Endothelial cell of umbilical vein (primary cell): ENCODE data around the gene HSPB1. TPM values are rescaled to one million over a fixed set of nuclear protein-coding genes. Genes with fewer than 3 reads are reported as not detected.

Source experiments
- BruUV-seq: library from RNA; stranded (reverse); fragments of 400-500 nt; replicated peaks from 2 replicates; lab custom pipeline; 2021; lab: Mats Ljungman, UMichigan
- CTCF ChIA-PET: fragments of 300-600, 350-600 bp; sonication (Branson Sonifier 250); formaldehyde crosslinking; loops from one replicate; lab custom pipeline; 2021; ENCODE audit warnings: antibody characterized with exemption, inconsistent platforms; lab: Charles Lee
- POLR2A ChIA-PET: fragments of 300-600, 350-600 bp; sonication (Branson Sonifier 250); formaldehyde crosslinking; loops from one replicate; lab custom pipeline; 2021; ENCODE audit warnings: antibody characterized with exemption, inconsistent platforms; lab: Charles Lee
- DNase-seq: peaks from one replicate; pipeline ENCODE4 v3.0.0-alpha.2; 2011; ENCODE audit warnings: low read depth, low spot score
- FAIRE-seq: peaks from 2 replicates; lab custom pipeline; 2011; peaks lifted over from hg19 to GRCh38; lab: Jason Lieb, UNC
- H2AFZ ChIP-seq: 2 replicates; pipeline ENCODE4 v1.6.0; 2012; ENCODE audit warnings: low read depth, low read length, control low read depth, inconsistent platforms
- H3K27ac ChIP-seq: 2 replicates; pipeline ENCODE4 v1.5.1; 2011; ENCODE audit warnings: low read depth, mild to moderate bottlenecking, control low read depth, low read length, moderate library complexity; ENCODE audit not compliant: insufficient read depth
- H3K27me3 ChIP-seq, 2 experiments: 2 replicates each; pipeline versions ENCODE4 v1.6.0 to v1.6.1; 2011; ENCODE audit warnings: low read length in 2 of 2, mixed read lengths in 1 of 2; ENCODE audit not compliant: control insufficient read depth in 2 of 2, insufficient read depth in 2 of 2
- H3K36me3 ChIP-seq, 2 experiments: 2 replicates in 1 of 2; 3 replicates in 1 of 2; pipeline ENCODE4 v1.5.1; 2011; ENCODE audit warnings: low read length in 2 of 2, mild to moderate bottlenecking in 1 of 2, moderate library complexity in 1 of 2; ENCODE audit not compliant: control insufficient read depth in 2 of 2, insufficient read depth in 2 of 2; ENCODE audit errors: extremely low read depth in 1 of 2
- H3K4me1 ChIP-seq: 3 replicates; pipeline ENCODE4 v1.5.1; 2011; ENCODE audit warnings: mild to moderate bottlenecking, low read length; ENCODE audit not compliant: control insufficient read depth, insufficient read depth; ENCODE audit errors: extremely low read depth
- H3K4me2 ChIP-seq: 2 replicates; pipeline ENCODE4 v1.6.1; 2011; ENCODE audit warnings: low read length, control low read depth, mixed read lengths; ENCODE audit not compliant: insufficient read depth
- H3K4me3 ChIP-seq, 3 experiments: fragments of 200-600 bp in 1 of 3; sonication (generic), shearing (Covaris generic) in 1 of 3; replicated peaks in 1 of 3; 2 replicates each; pipeline ENCODE4 v1.5.1; 2011 to 2016; ENCODE audit warnings: control low read depth in 3 of 3, low read length in 3 of 3, mild to moderate bottlenecking in 2 of 3, inconsistent platforms in 1 of 3, low read depth in 1 of 3, moderate library complexity in 1 of 3; ENCODE audit not compliant: insufficient read depth in 1 of 3
- H3K79me2 ChIP-seq: 2 replicates; pipeline ENCODE4 v1.6.0; 2012; ENCODE audit warnings: low read length, inconsistent platforms; ENCODE audit not compliant: control insufficient read depth, insufficient read depth
- H3K9ac ChIP-seq: replicated peaks from 2 replicates; pipeline ENCODE3; 2011; ENCODE audit warnings: low read length, control low read depth; ENCODE audit not compliant: insufficient read depth; ENCODE audit errors: extremely low read depth
- H3K9me1 ChIP-seq: replicated peaks from 3 replicates; pipeline ENCODE4 v1.6.0; 2011; ENCODE audit warnings: mild to moderate bottlenecking, low read length; ENCODE audit not compliant: control insufficient read depth, insufficient read depth; ENCODE audit errors: extremely low read depth
- H3K9me3 ChIP-seq: replicated peaks from 2 replicates; pipeline ENCODE4 v1.5.1; 2012; ENCODE audit warnings: low read length, inconsistent platforms; ENCODE audit not compliant: control insufficient read depth, insufficient read depth
- H4K20me1 ChIP-seq: replicated peaks from 2 replicates; pipeline ENCODE3; 2011; ENCODE audit warnings: mild to moderate bottlenecking, low read length; ENCODE audit not compliant: control insufficient read depth, insufficient read depth; ENCODE audit errors: extremely low read depth
- EZH2 ChIP-seq: IDR thresholded peaks from 2 replicates; pipeline ENCODE4 v1.6.1; 2012; ENCODE audit warnings: borderline replicate concordance, low read depth, mild to moderate bottlenecking, moderate library complexity, low read length, inconsistent platforms; ENCODE audit not compliant: severe bottlenecking
- FOS ChIP-seq: IDR thresholded peaks from 2 replicates; pipeline ENCODE4 v1.6.1; 2011; ENCODE audit warnings: mild to moderate bottlenecking, low read length, moderate library complexity, borderline replicate concordance; ENCODE audit not compliant: insufficient read depth
- GATA2 ChIP-seq: IDR thresholded peaks from 2 replicates; pipeline ENCODE4 v1.7.0; 2011; ENCODE audit warnings: low read depth, mild to moderate bottlenecking, moderate library complexity, mixed read lengths, low read length; ENCODE audit not compliant: insufficient read length, insufficient read depth
- JUN ChIP-seq: IDR thresholded peaks from 2 replicates; pipeline ENCODE4 v1.6.1; 2011; ENCODE audit warnings: borderline replicate concordance, low read depth; ENCODE audit not compliant: insufficient read length, insufficient read depth
- MYC ChIP-seq: IDR thresholded peaks from one replicate; pipeline ENCODE4 v1.6.1; 2011; ENCODE audit warnings: mild to moderate bottlenecking, low read depth, low read length
- POLR2A ChIP-seq: IDR thresholded peaks from 2 replicates; pipeline ENCODE4 v1.6.1; 2012; ENCODE audit warnings: low read depth, mild to moderate bottlenecking, control low read depth, low read length
- POLR2AphosphoS5 ChIP-seq: IDR thresholded peaks from 2 replicates; pipeline ENCODE4 v1.6.1; 2012; ENCODE audit warnings: low read depth, mild to moderate bottlenecking, control low read depth, low read length, moderate library complexity; ENCODE audit not compliant: insufficient read depth
- dilution Hi-C: fragments of 300-500 bp; cut with MboI; formaldehyde crosslinking; loops from one replicate; pipeline ENCODE4 v1.15.0; 2019; ENCODE audit warnings: low sequenced_read_pairs; ENCODE audit not compliant: extremely low pct_ligation_motif_present
- intact Hi-C: fragments of 100-400 bp; cut with micrococcal nuclease; formaldehyde crosslinking; loops from one replicate; pipeline ENCODE4 v1.10.0; 2022
- polyA plus RNA-seq, 4 experiments: library from polyadenylated mRNA; depleted of rRNA in 3 of 4; stranded (reverse) in 3 of 4; unstranded in 1 of 4; fragments of >200 nt; gene quantifications; 2 replicates each; pipeline versions ENCODE4 v1.2.1 to v1.2.3, GENCODE V29; 2011 to 2012; ENCODE audit warnings: missing spikeins in 1 of 4
- total RNA-seq: library from RNA; stranded (reverse); gene quantifications from 2 replicates; pipeline ENCODE4 v1.2.3, GENCODE V29; 2021
- TF ChIP-seq, protein P1 (sequence below), 2 donors: IDR thresholded peaks; 1 replicate in 1 of 2; 2 replicates in 1 of 2; pipeline ENCODE4 v1.5.1; 2011; ENCODE audit warnings: low read length in 2 of 2, mild to moderate bottlenecking in 2 of 2, moderate library complexity in 2 of 2, control low read depth in 1 of 2, inconsistent platforms in 1 of 2, low read depth in 1 of 2; ENCODE audit not compliant: insufficient read depth in 1 of 2; ENCODE audit errors: extremely low read depth in 1 of 2
- TF ChIP-seq, protein P2 (sequence below): IDR thresholded peaks from 2 replicates; pipeline ENCODE4 v1.6.1; 2011; ENCODE audit not compliant: insufficient read depth, insufficient read length

HSPB1 gene
- total and polyA plus RNA-seq, 2 donors (not counting 3 experiments of a cell fraction or from before 2014, with no cell fraction given), result 1,748 to 3,130 TPM

DNA sequence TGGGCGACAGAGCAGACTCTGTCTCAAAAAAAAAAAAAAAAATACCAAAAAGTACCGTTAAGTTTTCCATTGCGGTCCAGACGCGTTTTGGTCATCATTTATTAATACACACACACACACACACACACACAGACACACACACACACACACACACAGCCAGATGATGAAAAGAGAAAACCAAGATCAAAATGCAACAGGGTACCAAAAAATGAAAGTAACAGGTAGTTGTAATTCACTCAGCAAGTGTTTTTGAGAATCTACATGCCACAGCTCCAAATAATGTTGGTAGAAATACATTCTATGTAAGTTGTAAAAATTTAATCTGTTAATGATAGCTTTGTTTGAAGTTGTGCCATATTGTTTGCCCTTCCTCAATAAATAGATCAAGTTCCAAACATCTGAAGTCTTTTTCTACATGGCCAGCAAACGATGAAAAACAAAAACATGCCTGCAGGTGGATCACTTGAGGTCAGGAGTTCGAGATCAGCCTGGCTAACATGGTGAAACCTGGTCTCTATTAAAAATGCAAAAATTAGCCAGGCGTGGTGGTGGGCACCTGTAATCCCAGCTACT, 46.9 kb downstream of the HSPB1 start:
- H3K36me3 ChIP-seq, result peaks cover 17 to 19% of the 10 kb centered on the region in 2 experiments
- peaks cover 20% of the 10 kb centered on the region for H4K20me1 ChIP-seq
- H3K27ac ChIP-seq, result no peak overlapping the region
- DNase-seq (no peak), FAIRE-seq (no peak)
- CTCF ChIA-PET, result no interaction called here
- peaks cover 100% of the 10 kb centered on the region for H3K79me2 ChIP-seq
- intact Hi-C loops (no loop called here), dilution Hi-C loops (no loop called here)
- TF ChIP-seq EZH2 (no peak), FOS (no peak), MYC (no peak), POLR2A (no peak), JUN (no peak), GATA2 (no peak), POLR2AphosphoS5 (no peak)
- TF ChIP-seq, protein P1, sequence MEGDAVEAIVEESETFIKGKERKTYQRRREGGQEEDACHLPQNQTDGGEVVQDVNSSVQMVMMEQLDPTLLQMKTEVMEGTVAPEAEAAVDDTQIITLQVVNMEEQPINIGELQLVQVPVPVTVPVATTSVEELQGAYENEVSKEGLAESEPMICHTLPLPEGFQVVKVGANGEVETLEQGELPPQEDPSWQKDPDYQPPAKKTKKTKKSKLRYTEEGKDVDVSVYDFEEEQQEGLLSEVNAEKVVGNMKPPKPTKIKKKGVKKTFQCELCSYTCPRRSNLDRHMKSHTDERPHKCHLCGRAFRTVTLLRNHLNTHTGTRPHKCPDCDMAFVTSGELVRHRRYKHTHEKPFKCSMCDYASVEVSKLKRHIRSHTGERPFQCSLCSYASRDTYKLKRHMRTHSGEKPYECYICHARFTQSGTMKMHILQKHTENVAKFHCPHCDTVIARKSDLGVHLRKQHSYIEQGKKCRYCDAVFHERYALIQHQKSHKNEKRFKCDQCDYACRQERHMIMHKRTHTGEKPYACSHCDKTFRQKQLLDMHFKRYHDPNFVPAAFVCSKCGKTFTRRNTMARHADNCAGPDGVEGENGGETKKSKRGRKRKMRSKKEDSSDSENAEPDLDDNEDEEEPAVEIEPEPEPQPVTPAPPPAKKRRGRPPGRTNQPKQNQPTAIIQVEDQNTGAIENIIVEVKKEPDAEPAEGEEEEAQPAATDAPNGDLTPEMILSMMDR (IDR thresholded peaks at IDR 0.05; ENCODE audit: extremely low read depth in 1 of 2, insufficient read depth in 1 of 2, low read depth in 1 of 2, low read length in 2 of 2), result no peak
- TF ChIP-seq, protein P2, sequence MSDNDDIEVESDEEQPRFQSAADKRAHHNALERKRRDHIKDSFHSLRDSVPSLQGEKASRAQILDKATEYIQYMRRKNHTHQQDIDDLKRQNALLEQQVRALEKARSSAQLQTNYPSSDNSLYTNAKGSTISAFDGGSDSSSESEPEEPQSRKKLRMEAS, result no peak
- no peaks in the 10 kb centered on the region for H3K27me3 ChIP-seq
- no peaks in the 10 kb centered on the region for H3K9me1 ChIP-seq
- no peak overlapping the region for H3K4me3 ChIP-seq
- H3K9ac ChIP-seq, result no peak overlapping the region
- peaks cover 28% of the 10 kb centered on the region for H3K4me1 ChIP-seq
- BruUV-seq, result no TSS peak
- POLR2A ChIA-PET, result interaction anchor here (1.1 kb wide), 1 partner anchor 55 kb away, joined by 3 read pairs; no protein-coding TSS in a partner anchor
- no peak overlapping the region for H3K4me2 ChIP-seq
- no peaks in the 10 kb centered on the region for H3K9me3 ChIP-seq
- H2AFZ ChIP-seq, result no peak overlapping the region
